22Rv1 (cell line): ENCODE measurements around the gene GATA5.

ENCODE experiments used
- ZFX ChIP-seq: fragments of 450-650 bp; IDR thresholded peaks from 2 replicates; pipeline ENCODE4 v1.6.1; 2017; ENCODE audit warnings: antibody characterized with exemption, borderline replicate concordance
- TF ChIP-seq, protein P1 (sequence below): fragments of 450-650 bp; IDR thresholded peaks from 2 replicates; pipeline ENCODE4 v1.5.1; 2017; ENCODE audit warnings: mild to moderate bottlenecking

DNA sequence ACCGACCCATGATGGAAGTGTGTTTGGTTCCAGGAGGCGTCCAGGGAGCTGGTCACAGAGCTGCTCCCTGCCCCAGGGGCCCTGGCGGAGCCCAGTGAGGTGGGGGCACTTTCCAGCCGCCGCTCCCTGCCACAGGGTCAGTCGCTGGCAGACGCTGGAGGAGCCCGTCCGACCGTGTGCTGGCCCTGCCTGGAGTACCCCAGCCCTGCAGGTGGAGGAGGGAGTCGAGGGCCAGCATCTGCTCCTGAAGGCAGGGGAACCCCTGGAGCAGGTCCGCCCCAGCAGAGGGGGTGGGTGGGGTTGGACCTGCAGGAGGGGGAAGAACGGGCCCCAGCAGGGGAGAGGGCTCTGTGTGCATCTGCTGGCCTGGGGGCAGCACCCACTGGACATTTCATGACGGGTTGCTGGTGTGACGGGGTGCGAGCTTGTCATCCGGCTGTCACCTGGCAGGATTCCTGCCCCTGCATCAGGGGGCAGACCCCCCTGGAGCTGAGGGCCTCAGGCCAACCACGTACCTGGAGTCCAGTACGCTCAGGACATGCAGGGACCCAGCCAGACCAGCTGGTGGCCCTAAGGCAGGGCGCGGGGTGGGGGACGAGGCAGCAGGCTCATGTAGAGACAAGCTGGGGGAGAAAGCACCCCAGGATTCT, 32.3 kb upstream of the GATA5 start:
- TF ChIP-seq, protein P1, sequence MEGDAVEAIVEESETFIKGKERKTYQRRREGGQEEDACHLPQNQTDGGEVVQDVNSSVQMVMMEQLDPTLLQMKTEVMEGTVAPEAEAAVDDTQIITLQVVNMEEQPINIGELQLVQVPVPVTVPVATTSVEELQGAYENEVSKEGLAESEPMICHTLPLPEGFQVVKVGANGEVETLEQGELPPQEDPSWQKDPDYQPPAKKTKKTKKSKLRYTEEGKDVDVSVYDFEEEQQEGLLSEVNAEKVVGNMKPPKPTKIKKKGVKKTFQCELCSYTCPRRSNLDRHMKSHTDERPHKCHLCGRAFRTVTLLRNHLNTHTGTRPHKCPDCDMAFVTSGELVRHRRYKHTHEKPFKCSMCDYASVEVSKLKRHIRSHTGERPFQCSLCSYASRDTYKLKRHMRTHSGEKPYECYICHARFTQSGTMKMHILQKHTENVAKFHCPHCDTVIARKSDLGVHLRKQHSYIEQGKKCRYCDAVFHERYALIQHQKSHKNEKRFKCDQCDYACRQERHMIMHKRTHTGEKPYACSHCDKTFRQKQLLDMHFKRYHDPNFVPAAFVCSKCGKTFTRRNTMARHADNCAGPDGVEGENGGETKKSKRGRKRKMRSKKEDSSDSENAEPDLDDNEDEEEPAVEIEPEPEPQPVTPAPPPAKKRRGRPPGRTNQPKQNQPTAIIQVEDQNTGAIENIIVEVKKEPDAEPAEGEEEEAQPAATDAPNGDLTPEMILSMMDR: no peak
- no peak for TF ChIP-seq ZFX
